SK-N-SH (cell line): Measurements from ENCODE around the gene CLEC1B. TPM values are rescaled to one million over a fixed set of nuclear protein-coding genes. Genes with fewer than 3 reads are reported as not detected.

Experiments
- CTCF ChIA-PET: fragments of 300-600, 350-600 bp; formaldehyde crosslinking; extraction: SDS; loops from one replicate; lab custom pipeline; 2021; lab: Yijun Ruan, JAX
- POLR2A ChIA-PET: fragments of 350-600 bp; sonication (Branson Sonifier 250); formaldehyde crosslinking; extraction: SDS; loops from one replicate; lab custom pipeline; 2020; ENCODE audit warnings: antibody characterized with exemption, inconsistent platforms; lab: Yijun Ruan, JAX
- DNase-seq: peaks from one replicate; pipeline ENCODE4 v3.0.0; 2012
- H2AFZ ChIP-seq: fragments of 200-600 bp; sonication (generic); 2 replicates; pipeline ENCODE4 v1.8.1; 2016; ENCODE audit warnings: antibody characterized with exemption, mild to moderate bottlenecking, low read depth
- H3F3A ChIP-seq: fragments of 200-600 bp; sonication (generic); replicated peaks from 2 replicates; pipeline ENCODE3; 2016; ENCODE audit warnings: antibody characterized with exemption, mild to moderate bottlenecking; ENCODE audit not compliant: insufficient read depth
- H3K27ac ChIP-seq, 2 experiments: fragments of 200-500 bp in 1 of 2; fragments of 200-600 bp in 1 of 2; sonication (Bioruptor generic) in 1 of 2; sonication (generic), shearing (Covaris generic) in 1 of 2; 2 replicates each; pipeline versions ENCODE4 v1.5.1 to v1.6.1; 2014 to 2016; ENCODE audit warnings: low read depth in 2 of 2, inconsistent platforms in 1 of 2, low read length in 1 of 2, mild to moderate bottlenecking in 1 of 2, mixed read lengths in 1 of 2
- H3K27me3 ChIP-seq: fragments of 200-600 bp; sonication (generic), shearing (Covaris generic); 2 replicates; pipeline ENCODE4 v1.6.1; 2016; ENCODE audit warnings: mixed run types; ENCODE audit not compliant: insufficient read depth
- H3K36me3 ChIP-seq, 2 experiments: fragments of 200-500 bp in 1 of 2; fragments of 200-600 bp in 1 of 2; sonication (Bioruptor generic) in 1 of 2; sonication (generic) in 1 of 2; replicated peaks in 1 of 2; 2 replicates each; pipeline versions ENCODE3 to v1.5.1; 2014 to 2016; ENCODE audit warnings: low read length in 1 of 2, mild to moderate bottlenecking in 1 of 2; ENCODE audit not compliant: insufficient read depth in 2 of 2, control insufficient read depth in 1 of 2
- H3K4me1 ChIP-seq, 2 experiments: fragments of 200-500 bp in 1 of 2; fragments of 200-600 bp in 1 of 2; sonication (Bioruptor generic) in 1 of 2; sonication (generic), shearing (Covaris generic) in 1 of 2; 2 replicates each; pipeline versions ENCODE4 v1.5.1 to v1.6.1; 2014 to 2016; ENCODE audit warnings: low read depth in 1 of 2, low read length in 1 of 2, mixed run types in 1 of 2; ENCODE audit not compliant: insufficient read depth in 2 of 2, control insufficient read depth in 1 of 2
- H3K4me2 ChIP-seq: fragments of 200-600 bp; sonication (generic), shearing (Covaris generic); 2 replicates; pipeline ENCODE4 v1.6.1; 2017; ENCODE audit warnings: mixed run types
- H3K4me3 ChIP-seq, 2 experiments: fragments of 200-500 bp in 1 of 2; fragments of 200-600 bp in 1 of 2; sonication (Bioruptor generic) in 1 of 2; sonication (generic), shearing (Covaris generic) in 1 of 2; 2 replicates each; pipeline versions ENCODE4 v1.5.1 to v1.8.1; 2014 to 2016; ENCODE audit warnings: low read depth in 2 of 2, inconsistent platforms in 1 of 2, low read length in 1 of 2, mild to moderate bottlenecking in 1 of 2, mixed read lengths in 1 of 2, moderate library complexity in 1 of 2
- H3K79me2 ChIP-seq: fragments of 200-600 bp; sonication (generic); 2 replicates; pipeline ENCODE4 v1.8.1; 2017; ENCODE audit warnings: mild to moderate bottlenecking; ENCODE audit not compliant: insufficient read depth
- H3K9ac ChIP-seq: fragments of 200-600 bp; sonication (generic); 2 replicates; pipeline ENCODE4 v1.6.1; 2017; ENCODE audit warnings: mixed run types
- H3K9me2 ChIP-seq: fragments of 200-600 bp; sonication (generic); 2 replicates; pipeline ENCODE4 v1.6.1; 2017; ENCODE audit warnings: mixed run types
- H3K9me3 ChIP-seq: fragments of 200-600 bp; sonication (generic); 2 replicates; pipeline ENCODE4 v1.6.1; 2017; ENCODE audit warnings: mixed run types, mild to moderate bottlenecking, moderate library complexity
- H4K20me1 ChIP-seq: fragments of 200-600 bp; sonication (generic); 2 replicates; pipeline ENCODE4 v1.6.1; 2017; ENCODE audit warnings: mild to moderate bottlenecking, mixed run types; ENCODE audit not compliant: insufficient read depth
- CHD2 ChIP-seq: fragments of 150-350 bp; IDR thresholded peaks from 2 replicates; pipeline ENCODE4 v1.6.1; 2018; ENCODE audit warnings: low read length; ENCODE audit not compliant: partially characterized antibody
- ELF1 ChIP-seq: IDR thresholded peaks from 2 replicates; pipeline ENCODE4 v1.4.0; 2012
- EP300 ChIP-seq, 2 experiments: IDR thresholded peaks; 2 replicates each; pipeline versions ENCODE4 v1.4.0 to v1.6.1; 2012; ENCODE audit warnings: borderline replicate concordance in 1 of 2, low read depth in 1 of 2, low read length in 1 of 2
- FOXJ3 ChIP-seq: sonication (generic); formaldehyde crosslinking; IDR thresholded peaks from 2 replicates; pipeline ENCODE4 v1.5.1; 2020; ENCODE audit warnings: mild to moderate bottlenecking, missing genetic modification reagents
- GATA2 ChIP-seq: sonication (generic); formaldehyde crosslinking; IDR thresholded peaks from 2 replicates; pipeline ENCODE4 v1.5.0; 2020; ENCODE audit warnings: mild to moderate bottlenecking, missing genetic modification reagents
- IRF3 ChIP-seq: fragments of 150-350 bp; IDR thresholded peaks from 2 replicates; pipeline ENCODE4 v1.6.1; 2016; ENCODE audit warnings: mild to moderate bottlenecking, low read depth, low read length
- MAX ChIP-seq: IDR thresholded peaks from 2 replicates; pipeline ENCODE4 v1.4.0; 2012; ENCODE audit warnings: low read depth
- MXI1 ChIP-seq: IDR thresholded peaks from 2 replicates; pipeline ENCODE4 v1.6.1; 2012; ENCODE audit warnings: mild to moderate bottlenecking, low read depth, low read length, improper control_type of control experiment
- RAD21 ChIP-seq: IDR thresholded peaks from 2 replicates; pipeline ENCODE4 v1.6.1; 2012; ENCODE audit warnings: mild to moderate bottlenecking, low read length
- RCOR1 ChIP-seq: fragments of 150-350 bp; IDR thresholded peaks from 2 replicates; pipeline ENCODE4 v1.6.1; 2017; ENCODE audit warnings: antibody characterized with exemption, low read length
- REST ChIP-seq: IDR thresholded peaks from 2 replicates; pipeline ENCODE4 v1.6.1; 2012; ENCODE audit warnings: mild to moderate bottlenecking, low read depth, low read length, moderate library complexity
- RFX5 ChIP-seq: IDR thresholded peaks from 2 replicates; pipeline ENCODE4 v1.6.1; 2012; ENCODE audit warnings: mild to moderate bottlenecking, improper control_type of control experiment, low read length
- RXRA ChIP-seq: IDR thresholded peaks from 2 replicates; pipeline ENCODE4 v1.4.0; 2012; ENCODE audit warnings: low read depth, mild to moderate bottlenecking, borderline replicate concordance
- TAF1 ChIP-seq: IDR thresholded peaks from 2 replicates; pipeline ENCODE4 v1.6.1; 2012; ENCODE audit warnings: low read depth, mild to moderate bottlenecking, low read length, moderate library complexity, borderline replicate concordance
- TCF12 ChIP-seq: IDR thresholded peaks from 2 replicates; pipeline ENCODE4 v1.4.0; 2012
- TEAD4 ChIP-seq: IDR thresholded peaks from 2 replicates; pipeline ENCODE4 v1.4.0; 2012; ENCODE audit warnings: mild to moderate bottlenecking, borderline replicate concordance; ENCODE audit not compliant: insufficient read depth
- ZBTB33 ChIP-seq: IDR thresholded peaks from 2 replicates; pipeline ENCODE4 v1.4.0; 2012; ENCODE audit warnings: low read depth, borderline replicate concordance
- WGBS: methylation state at CpG from one replicate; pipeline ENCODE4 v1.1.6; 2017; ENCODE audit warnings: low lambda C conversion rate; 5-methylcytosine and 5-hydroxymethylcytosine counted together
- polyA plus RNA-seq, 3 experiments: library from polyadenylated mRNA; depleted of rRNA; stranded (reverse); fragments of >200 nt; gene quantifications; 2 replicates each; pipeline ENCODE4 v1.2.3, GENCODE V29; 2012

CLEC1B gene
- polyA plus RNA-seq, 1 of the 3 experiments (the other 2 are of a cell fraction) = not detected

- CTCF ChIA-PET = interaction anchor here (1.0 kb wide), 1 partner anchor 212 kb away, joined by 3 read pairs; no protein-coding TSS in a partner anchor
- H3K36me3 ChIP-seq = no peaks in the 10 kb centered on the region
- H3K4me2 ChIP-seq = no peak overlapping the region
- H3K79me2 ChIP-seq = no peaks in the 10 kb centered on the region
- no peaks in the 10 kb centered on the region for H3F3A ChIP-seq
- POLR2A ChIA-PET = no interaction called here
- H3K9me2 ChIP-seq = no peaks in the 10 kb centered on the region
- TF ChIP-seq GATA2 (CRISPR knock-in tag) = no peak
- TF ChIP-seq MAX = no peak
- no peak for TF ChIP-seq RAD21
- no peak for TF ChIP-seq IRF3
- no peak overlapping the region for H3K9ac ChIP-seq
- no peaks in the 10 kb centered on the region for H3K4me1 ChIP-seq
- H2AFZ ChIP-seq = no peak overlapping the region
- no peaks in the 10 kb centered on the region for H3K9me3 ChIP-seq
- 8% methylated on average over 3 of the region's 3 CpGs for WGBS
- no peak for DNase-seq
- no peak overlapping the region for H3K4me3 ChIP-seq
- H4K20me1 ChIP-seq = no peaks in the 10 kb centered on the region
- no peak overlapping the region for H3K27ac ChIP-seq
- no peaks in the 10 kb centered on the region for H3K27me3 ChIP-seq
Measured at GRCh38 chr12:9961901-9962300, 37.0 kb downstream of the CLEC1B start.

GRCh38 chr12:9961106-9961505 lies 37.8 kb downstream of the CLEC1B start:
- Histone ChIP-seq H3K9ac (no peak overlapping the region), H4K20me1 (no peaks in the 10 kb centered on the region), H3K36me3 (no peaks in the 10 kb centered on the region), H3K4me2 (no peak overlapping the region), H3K4me1 (no peaks in the 10 kb centered on the region), H3K27me3 (no peaks in the 10 kb centered on the region), H2AFZ (no peak overlapping the region), H3K27ac (no peak overlapping the region), H3F3A (no peaks in the 10 kb centered on the region), H3K9me3 (no peaks in the 10 kb centered on the region), H3K4me3 (no peak overlapping the region), H3K79me2 (no peaks in the 10 kb centered on the region), H3K9me2 (no peaks in the 10 kb centered on the region)
- ChIA-PET CTCF (no interaction called here), POLR2A (no interaction called here)
- TF ChIP-seq REST (no peak), FOXJ3 (no peak), RCOR1 (no peak), RXRA (no peak), RFX5 (no peak), TEAD4 (no peak), EP300 (IDR thresholded peaks at IDR 0.05; ENCODE audit: borderline replicate concordance in 1 of 2, low read depth in 1 of 2, low read length in 1 of 2) (no peak), TCF12 (no peak), IRF3 (no peak), MXI1 (no peak), TAF1 (no peak), ELF1 (no peak), GATA2 (CRISPR knock-in tag) (no peak), ZBTB33 (no peak), CHD2 (no peak)
- 17% methylated on average over 3 of the region's 3 CpGs for WGBS
- DNase-seq = no peak
